Neural cell (in vitro differentiated cells): ENCODE results near the gene GOT1. TPM values are rescaled to one million over a fixed set of nuclear protein-coding genes. Genes with fewer than 3 reads are reported as not detected.

ENCODE experiments used
- H2AFZ ChIP-seq: fragments of 200-600, 300-800 bp; sonication (generic), shearing (Covaris generic); 2 replicates; pipeline ENCODE4 v1.6.0; 2014; ENCODE audit warnings: low read depth, mild to moderate bottlenecking, antibody characterized with exemption, low read length, moderate library complexity
- H3F3A ChIP-seq: fragments of 200-600 bp; shearing (Covaris generic); 2 replicates; pipeline ENCODE4 v1.6.1; 2016; ENCODE audit warnings: mild to moderate bottlenecking, moderate library complexity, mixed read lengths, antibody characterized with exemption, low read length; ENCODE audit not compliant: insufficient read depth, poor library complexity, severe bottlenecking
- H3K27ac ChIP-seq: fragments of 200-600, 300-800 bp; sonication (generic), shearing (Covaris generic); 2 replicates; pipeline ENCODE4 v1.5.1; 2014; ENCODE audit warnings: mild to moderate bottlenecking, low read length, moderate library complexity
- H3K27me3 ChIP-seq: fragments of 300-800, 200-600 bp; sonication (generic), shearing (Covaris generic); 2 replicates; pipeline ENCODE4 v1.6.0; 2014; ENCODE audit warnings: mild to moderate bottlenecking, low read depth, low read length, moderate library complexity; ENCODE audit not compliant: insufficient read depth
- H3K36me3 ChIP-seq: fragments of 300-800, 200-600 bp; sonication (generic), shearing (Covaris generic); 2 replicates; pipeline ENCODE4 v1.5.1; 2014; ENCODE audit warnings: mild to moderate bottlenecking, antibody characterized with exemption, low read length, moderate library complexity; ENCODE audit not compliant: insufficient read depth
- H3K4me2 ChIP-seq: fragments of 300-800, 200-600 bp; sonication (generic), shearing (Covaris generic); 2 replicates; pipeline ENCODE4 v1.6.0; 2014; ENCODE audit warnings: mild to moderate bottlenecking, low read length
- H3K4me3 ChIP-seq: fragments of 300-800, 200-600 bp; sonication (generic), shearing (Covaris generic); 2 replicates; pipeline ENCODE4 v1.5.1; 2014; ENCODE audit warnings: mild to moderate bottlenecking, low read length, moderate library complexity
- H3K79me2 ChIP-seq: fragments of 200-600 bp; shearing (Covaris generic); replicated peaks from 2 replicates; pipeline ENCODE4 v1.6.0; 2014; ENCODE audit warnings: mild to moderate bottlenecking, low read length, moderate library complexity; ENCODE audit not compliant: insufficient read depth
- H3K9ac ChIP-seq: fragments of 300-800, 200-600 bp; sonication (generic), shearing (Covaris generic); 2 replicates; pipeline ENCODE4 v1.6.1; 2016; ENCODE audit warnings: mild to moderate bottlenecking, low read length, mixed read lengths
- H3K9me2 ChIP-seq: fragments of 200-600 bp; shearing (Covaris generic); 2 replicates; pipeline ENCODE4 v1.6.1; 2016; ENCODE audit warnings: mild to moderate bottlenecking, low read length, mixed read lengths; ENCODE audit not compliant: insufficient read depth
- H3K9me3 ChIP-seq: fragments of 200-600, 300-800 bp; sonication (generic), shearing (Covaris generic); 2 replicates; pipeline ENCODE4 v1.6.1; 2016; ENCODE audit warnings: mild to moderate bottlenecking, mixed run types, low read length, moderate library complexity, mixed read lengths
- H4K20me1 ChIP-seq: fragments of 200-600 bp; shearing (Covaris generic); 2 replicates; pipeline ENCODE4 v1.6.1; 2016; ENCODE audit warnings: mild to moderate bottlenecking, mixed run types; ENCODE audit not compliant: insufficient read depth
- CTCF ChIP-seq: fragments of 450-650 bp; IDR thresholded peaks from 2 replicates; pipeline ENCODE4 v1.5.1; 2014; ENCODE audit warnings: antibody characterized with exemption, mild to moderate bottlenecking, moderate library complexity; ENCODE audit not compliant: poor library complexity, severe bottlenecking
- EP300 ChIP-seq: fragments of 450-650 bp; conservative IDR thresholded peaks from 2 replicates; pipeline ENCODE4 v1.6.1; 2014; ENCODE audit warnings: antibody characterized with exemption, mild to moderate bottlenecking, moderate library complexity; ENCODE audit not compliant: poor library complexity, severe bottlenecking
- EZH2 ChIP-seq: fragments of 200-600, 300-800 bp; shearing (Covaris generic), sonication (generic); IDR thresholded peaks from 2 replicates; pipeline ENCODE4 v1.6.1; 2014; ENCODE audit warnings: antibody characterized with exemption, low read length, borderline replicate concordance, mild to moderate bottlenecking; ENCODE audit not compliant: insufficient read depth, poor library complexity, severe bottlenecking
- MXI1 ChIP-seq: fragments of 450-650 bp; conservative IDR thresholded peaks from 2 replicates; pipeline ENCODE4 v1.6.1; 2014; ENCODE audit warnings: antibody characterized with exemption, mild to moderate bottlenecking; ENCODE audit not compliant: poor library complexity, severe bottlenecking
- POLR2AphosphoS5 ChIP-seq: IDR thresholded peaks from 2 replicates; pipeline ENCODE4 v1.6.1; 2012
- RAD21 ChIP-seq: fragments of 450-650 bp; conservative IDR thresholded peaks from 2 replicates; pipeline ENCODE4 v1.6.1; 2014; ENCODE audit warnings: antibody characterized with exemption, mild to moderate bottlenecking, moderate library complexity
- REST ChIP-seq: IDR thresholded peaks from 2 replicates; pipeline ENCODE4 v1.6.1; 2012; ENCODE audit warnings: borderline replicate concordance
- SMC3 ChIP-seq: fragments of 450-650 bp; conservative IDR thresholded peaks from 2 replicates; pipeline ENCODE4 v1.6.1; 2014; ENCODE audit warnings: antibody characterized with exemption, mild to moderate bottlenecking, moderate library complexity; ENCODE audit not compliant: poor library complexity
- TAF1 ChIP-seq: IDR thresholded peaks from 2 replicates; pipeline ENCODE4 v1.6.1; 2012; ENCODE audit warnings: low read depth
- polyA plus RNA-seq: library from polyadenylated mRNA; depleted of rRNA; stranded (reverse); fragments of >200 nt; gene quantifications from 2 replicates; pipeline ENCODE4 v1.2.3, GENCODE V29; 2014

Gene GOT1
- polyA plus RNA-seq, 1 donor from 2014 or later, result 43.6 TPM

- no peak overlapping the region for H3K9ac ChIP-seq
- no peak for TF ChIP-seq MXI1
- TF ChIP-seq TAF1, result no peak
- no peak for TF ChIP-seq CTCF
- no peak for TF ChIP-seq REST
- no peak for TF ChIP-seq SMC3
- no peak for TF ChIP-seq EZH2
- TF ChIP-seq POLR2AphosphoS5, result no peak
- TF ChIP-seq RAD21, result no peak
- TF ChIP-seq EP300, result no peak
- no peaks in the 10 kb centered on the region for H3K27me3 ChIP-seq
- H3K36me3 ChIP-seq, result no peaks in the 10 kb centered on the region
- H3K9me2 ChIP-seq, result no peaks in the 10 kb centered on the region
- no peak overlapping the region for H3K27ac ChIP-seq
- no peaks in the 10 kb centered on the region for H3K79me2 ChIP-seq
- H3K4me2 ChIP-seq, result no peak overlapping the region
- H3F3A ChIP-seq, result no peaks in the 10 kb centered on the region
- no peaks in the 10 kb centered on the region for H3K9me3 ChIP-seq
- no peak overlapping the region for H3K4me3 ChIP-seq
- no peak overlapping the region for H2AFZ ChIP-seq
- no peaks in the 10 kb centered on the region for H4K20me1 ChIP-seq
Measured at GRCh38 chr10:99391346-99391745, 39.1 kb downstream of the GOT1 start.

- no peaks in the 10 kb centered on the region for H3K9me2 ChIP-seq
- H4K20me1 ChIP-seq, result no peaks in the 10 kb centered on the region
- TF ChIP-seq POLR2AphosphoS5 (no peak), EP300 (no peak), TAF1 (no peak), EZH2 (no peak), RAD21 (no peak), MXI1 (no peak), SMC3 (no peak), CTCF (no peak), REST (no peak)
- H3K9me3 ChIP-seq, result no peaks in the 10 kb centered on the region
- H3K4me3 ChIP-seq, result no peak overlapping the region
- H3K36me3 ChIP-seq, result no peaks in the 10 kb centered on the region
- no peaks in the 10 kb centered on the region for H3K27me3 ChIP-seq
- no peaks in the 10 kb centered on the region for H3F3A ChIP-seq
- H3K79me2 ChIP-seq, result no peaks in the 10 kb centered on the region
- no peak overlapping the region for H2AFZ ChIP-seq
- H3K27ac ChIP-seq, result no peak overlapping the region
- H3K4me2 ChIP-seq, result no peak overlapping the region
- H3K9ac ChIP-seq, result no peak overlapping the region
Measured at GRCh38 chr10:99389729-99390480, 40.5 kb downstream of the GOT1 start.
